ENCODE results near the gene ELP1.
"Not testable (repeated sequence)": the region's sequence is repeated elsewhere in the genome, so short reads cannot be mapped to it uniquely, and the experiment has no call there.

ELP1 gene

DNA sequence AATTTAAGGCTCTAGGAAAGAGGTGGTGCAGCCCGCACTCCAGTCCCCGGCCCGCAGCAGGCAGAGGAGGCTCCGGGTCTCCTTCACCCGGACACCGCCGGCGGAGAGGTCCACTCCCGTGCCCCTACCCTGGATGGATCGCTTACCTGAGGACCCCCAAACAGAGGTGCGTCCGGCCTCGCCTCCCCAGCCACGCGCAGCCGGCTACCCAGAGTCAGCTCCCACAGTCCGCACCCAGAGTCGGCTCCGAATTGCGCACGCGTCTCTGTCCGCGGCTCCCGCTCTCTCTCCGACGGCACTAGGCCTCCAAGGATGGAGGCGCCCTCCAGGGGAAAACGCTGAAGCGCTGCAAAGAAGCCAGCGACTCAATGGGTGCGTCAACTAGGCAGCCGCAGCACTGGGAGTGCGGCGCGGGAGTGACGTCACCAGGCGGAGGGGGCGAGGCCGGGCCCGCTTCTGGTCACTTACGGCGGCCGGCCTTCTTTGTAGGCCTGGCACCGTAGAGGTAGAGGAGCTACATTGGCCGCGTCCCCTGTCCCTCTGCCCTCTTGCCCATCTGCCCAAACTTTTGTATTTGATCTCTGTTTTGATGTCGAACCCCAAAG, at the start of gene ELP1:
Gene ELP1, minus strand, starts transcription at position 407 of the 605 bp plus-strand sequence. CDS start 2,978 bp downstream, outside the sequence.
- peak; percentile 96 for DNase-seq (ENCODE audit: low spot score)

DNA sequence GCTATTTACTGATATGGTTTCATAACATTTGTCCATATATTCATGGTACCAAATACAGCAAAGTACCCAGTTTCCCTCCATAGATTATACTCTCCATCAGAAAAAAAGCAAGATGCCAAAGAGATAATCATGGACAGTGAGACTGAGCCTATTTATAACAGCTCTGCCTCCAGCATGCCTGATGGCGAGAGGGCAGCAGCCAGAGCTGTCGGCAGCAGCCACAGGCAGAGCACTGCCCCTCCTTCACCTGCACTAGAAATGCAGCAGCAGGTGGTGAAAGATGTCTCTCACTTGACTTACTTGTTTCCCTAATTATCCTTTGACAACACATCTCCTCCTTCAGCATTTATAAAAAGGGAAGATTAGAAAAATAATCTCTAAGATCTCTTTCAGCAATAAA, 47.0 kb upstream of the ELP1 start:
- DNase-seq (ENCODE audit: low spot score): no peak

DNA sequence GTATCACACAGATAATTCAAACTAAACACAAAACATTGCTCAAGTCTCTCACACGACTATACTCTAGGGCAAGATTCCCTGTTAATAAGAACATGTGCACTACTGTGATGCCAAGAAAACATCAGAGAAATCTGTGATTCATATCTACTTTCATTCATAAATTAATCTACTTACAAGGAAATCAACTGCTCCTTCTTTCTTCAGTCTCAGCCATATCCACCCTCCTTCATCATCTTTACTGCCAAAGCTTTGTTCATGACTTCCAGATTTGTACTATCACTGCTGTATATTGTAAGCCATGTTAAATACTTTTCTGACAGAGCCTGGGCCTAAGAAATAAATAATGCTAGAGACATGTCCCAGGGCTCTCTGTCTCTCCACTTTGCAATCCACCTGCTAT, 44.3 kb upstream of the ELP1 start:
- no peak for DNase-seq (ENCODE audit: low spot score)

DNA sequence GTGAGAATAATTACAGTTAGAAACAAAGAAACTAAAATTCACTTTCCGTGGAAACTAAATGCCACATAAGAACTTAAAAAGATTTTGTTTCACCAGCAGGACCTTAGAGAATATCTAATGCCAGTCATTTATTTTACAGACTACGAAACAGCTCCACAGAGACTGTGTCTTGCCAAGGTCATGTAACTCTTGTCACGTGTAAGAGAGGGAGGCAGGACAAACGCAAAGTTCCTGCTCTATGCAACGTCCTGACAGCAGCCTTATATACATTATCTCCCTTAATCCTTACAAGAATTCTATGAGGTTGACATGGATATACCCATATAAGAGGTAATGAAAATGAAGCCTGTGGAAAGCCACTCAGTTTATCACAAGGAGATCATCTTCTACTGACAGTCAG, 40.0 kb upstream of the ELP1 start:
- no peak for DNase-seq (ENCODE audit: low spot score)

DNA sequence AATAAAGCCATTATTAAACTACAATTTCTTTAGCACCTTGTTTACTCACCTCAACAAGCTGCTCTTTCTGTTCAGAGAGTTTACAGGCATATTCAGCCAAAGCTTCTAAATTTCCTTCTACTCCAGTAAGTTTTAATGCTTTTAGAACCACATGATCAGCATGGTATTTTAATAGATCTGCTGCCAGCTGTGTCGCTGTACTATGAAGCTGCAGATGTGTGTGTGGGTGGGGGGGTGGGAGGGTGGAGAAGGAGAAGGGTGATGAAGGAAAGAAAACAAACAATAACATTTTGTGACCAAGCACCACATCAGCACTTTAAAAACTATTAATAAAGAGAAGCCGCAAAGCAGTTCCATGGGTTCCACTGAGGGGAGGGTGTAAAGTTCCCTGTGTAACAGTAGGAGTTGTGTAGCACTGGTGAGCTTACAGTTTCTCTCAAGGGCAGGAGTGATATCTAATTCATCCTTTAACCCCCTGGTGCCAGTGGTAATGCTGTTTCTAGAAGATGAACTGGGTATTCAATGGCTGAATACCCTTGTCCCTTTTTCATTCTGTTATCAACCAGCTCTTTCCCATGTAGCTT, 38.8 kb upstream of the ELP1 start:
- no peak for DNase-seq (ENCODE audit: low spot score)

DNA sequence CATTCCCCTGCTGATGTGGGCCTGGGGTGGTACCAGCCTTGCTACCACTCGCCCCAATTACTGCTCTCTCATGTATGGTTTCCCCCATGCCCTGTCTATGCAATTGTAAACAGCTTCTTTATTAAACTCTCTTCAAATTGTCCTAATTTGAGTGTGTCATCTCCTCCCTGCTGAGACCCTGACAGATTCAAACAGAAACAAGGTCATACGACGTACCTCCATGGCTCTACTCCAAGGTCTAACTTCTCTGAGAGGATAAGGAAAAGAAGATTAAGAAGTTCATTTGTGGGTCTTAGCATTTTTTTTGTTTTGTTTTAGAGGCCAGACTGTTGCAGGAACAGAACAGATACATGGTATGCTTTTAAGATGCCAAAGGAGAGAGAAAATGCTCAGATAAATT, 38.3 kb upstream of the ELP1 start:
- DNase-seq (ENCODE audit: low spot score): no peak

DNA sequence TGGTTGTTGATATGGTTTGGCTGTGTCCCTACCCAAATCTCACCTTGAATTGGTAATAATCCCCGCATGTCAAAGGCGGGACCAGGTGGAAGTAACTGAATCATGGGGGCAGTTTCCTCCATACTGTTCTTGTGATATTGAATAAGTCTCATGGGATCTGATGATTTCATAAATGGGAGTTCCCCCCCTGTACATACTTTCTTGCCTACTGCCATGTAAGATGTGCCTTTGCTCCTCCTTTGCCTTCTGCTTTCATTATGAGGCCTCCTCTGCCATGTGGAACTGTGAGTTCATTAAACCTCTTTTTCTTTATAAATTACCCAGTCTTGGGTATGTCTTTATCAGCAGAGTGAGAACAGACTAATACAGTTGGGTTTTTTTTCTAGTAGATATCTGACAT, 37.5 kb upstream of the ELP1 start:
- not testable (repeated sequence) for DNase-seq (ENCODE audit: low spot score)

GRCh38 chr9:108967916-108968315, 34.0 kb upstream of the ELP1 start:
- DNase-seq (ENCODE audit: low spot score): no peak

- DNase-seq (ENCODE audit: low spot score): peak; percentile 33
Measured at GRCh38 chr9:108963459-108964143, 29.7 kb upstream of the ELP1 start.

GRCh38 chr9:108961151-108961550, 27.2 kb upstream of the ELP1 start:
- no peak for DNase-seq (ENCODE audit: low spot score)

DNA sequence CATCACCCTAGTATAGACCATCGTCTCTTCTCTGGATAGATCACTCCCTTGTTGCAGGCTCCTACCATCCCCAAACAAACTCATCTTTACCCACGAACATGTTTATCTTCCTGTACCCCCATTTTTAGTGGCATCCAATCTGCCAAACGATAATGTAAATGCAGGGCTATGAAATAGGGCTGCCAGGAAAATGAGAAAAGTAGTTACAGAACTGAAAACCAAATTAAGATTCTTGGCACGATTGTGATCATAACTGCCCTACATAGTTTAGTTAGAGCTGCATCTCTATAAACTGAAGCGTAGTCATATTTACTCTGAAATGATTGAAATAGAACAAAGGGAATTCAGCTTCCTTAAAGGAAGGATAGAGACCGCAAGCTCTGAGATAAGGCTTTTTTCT, 26.4 kb upstream of the ELP1 start:
- no peak for DNase-seq (ENCODE audit: low spot score)

DNA sequence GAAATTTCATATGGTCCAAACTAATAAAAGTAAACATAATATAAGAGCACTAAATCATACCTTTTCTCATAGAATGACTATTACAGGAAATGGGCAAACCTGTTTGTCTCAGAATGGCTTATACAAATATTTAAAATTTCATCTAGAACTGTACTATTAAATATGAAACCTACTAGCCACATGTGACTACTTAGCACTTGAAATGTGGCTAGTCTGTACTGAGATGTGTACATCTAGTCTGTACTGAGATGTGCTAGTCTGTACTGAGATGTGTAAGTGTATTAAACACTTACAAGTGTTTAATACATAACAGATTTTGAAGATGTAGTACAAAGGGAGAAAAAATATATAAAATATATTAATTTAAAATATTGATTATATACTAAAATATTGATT, 22.7 kb upstream of the ELP1 start:
- no peak for DNase-seq (ENCODE audit: low spot score)

DNA sequence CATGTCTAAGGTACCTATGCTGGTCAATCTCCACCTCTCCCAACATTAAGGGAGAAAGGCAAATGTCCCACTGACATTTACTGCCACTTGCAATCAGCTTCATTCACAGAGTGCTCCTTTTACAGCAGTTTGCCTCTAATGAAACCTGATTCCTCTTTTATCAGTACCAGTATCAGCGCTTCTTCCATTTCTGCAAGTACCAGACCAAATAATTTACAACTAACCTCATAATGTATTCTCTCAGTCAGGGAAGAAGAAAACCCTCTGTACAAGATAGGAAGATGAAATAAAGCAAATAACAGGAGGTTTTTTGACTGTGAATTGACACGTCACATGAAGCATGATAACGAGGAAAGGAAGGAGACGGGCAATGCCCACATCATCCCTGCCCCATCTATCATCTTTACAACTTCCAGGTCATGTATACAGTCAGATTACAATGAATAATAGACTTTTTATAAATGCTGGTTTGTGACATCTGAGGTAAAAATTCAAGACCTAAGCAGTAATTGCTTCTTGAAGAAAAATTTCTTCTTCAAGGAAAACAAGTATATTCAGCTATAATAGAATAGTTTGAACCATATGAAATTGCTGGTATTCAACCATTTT, 22.2 kb upstream of the ELP1 start:
- no peak for DNase-seq (ENCODE audit: low spot score)

DNA sequence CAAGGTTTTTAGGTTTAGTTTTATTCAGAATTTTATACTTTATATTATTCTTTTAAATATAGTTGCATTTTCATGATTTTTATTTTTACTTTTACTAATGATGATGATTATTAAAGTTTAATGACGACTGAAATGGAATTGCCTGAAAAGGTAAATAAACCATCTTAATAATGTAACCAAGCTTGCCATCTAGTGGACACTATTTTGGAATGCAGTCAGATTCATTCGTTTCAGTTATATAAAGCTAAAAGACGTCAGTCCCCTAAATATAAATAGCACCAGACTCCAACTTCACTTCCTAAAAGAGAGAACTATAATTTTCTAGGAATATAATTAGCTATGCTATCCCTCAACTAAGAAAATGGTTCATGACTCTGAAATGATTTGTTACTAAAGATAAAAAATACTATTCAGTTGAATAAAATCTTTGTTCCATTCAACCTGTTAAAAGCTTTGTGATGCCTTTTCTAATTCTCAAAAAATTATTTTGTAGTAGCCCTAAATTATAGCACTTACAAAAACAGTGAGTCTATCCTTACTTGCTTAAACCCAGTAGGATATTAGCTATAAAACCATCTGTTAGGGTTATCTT, 20.2 kb upstream of the ELP1 start:
- peak; percentile 76 for DNase-seq (ENCODE audit: low spot score)

- no peak for DNase-seq (ENCODE audit: low spot score)
Measured at GRCh38 chr9:108951578-108951977, 17.7 kb upstream of the ELP1 start.

- DNase-seq (ENCODE audit: low spot score): no peak
Measured at GRCh38 chr9:108950168-108950567, 16.2 kb upstream of the ELP1 start.

DNA sequence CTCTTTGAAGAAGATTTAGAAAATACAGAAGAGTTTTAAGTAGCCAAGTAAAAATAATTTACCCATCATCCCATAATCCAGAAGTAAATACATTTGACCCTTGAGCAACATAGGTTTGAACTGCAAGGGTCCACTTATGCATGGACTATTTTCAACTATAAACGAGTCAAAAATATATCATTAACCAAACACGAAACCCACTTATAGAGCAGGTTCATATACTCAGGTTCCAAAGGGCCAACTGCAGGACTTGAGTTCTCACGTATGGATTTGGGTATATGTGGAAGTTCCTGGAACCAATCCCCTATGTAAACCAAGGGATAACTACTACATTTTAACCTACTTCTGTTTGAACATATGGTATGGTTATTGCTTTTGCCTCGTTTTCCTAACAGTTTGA, 6.1 kb upstream of the ELP1 start:
- no peak for DNase-seq (ENCODE audit: low spot score)

GRCh38 chr9:108937561-108938305, 3.8 kb upstream of the ELP1 start:
- no peak for DNase-seq (ENCODE audit: low spot score)

- DNase-seq (ENCODE audit: low spot score): peak; percentile 90
Measured at GRCh38 chr9:108934323-108934893, 484 bp upstream of the ELP1 start, which contains the start of gene ABITRAM. TSS of gene ABITRAM (plus strand) at chr9:108934400. CDS start at chr9:108934487, 87 bp downstream.

DNA sequence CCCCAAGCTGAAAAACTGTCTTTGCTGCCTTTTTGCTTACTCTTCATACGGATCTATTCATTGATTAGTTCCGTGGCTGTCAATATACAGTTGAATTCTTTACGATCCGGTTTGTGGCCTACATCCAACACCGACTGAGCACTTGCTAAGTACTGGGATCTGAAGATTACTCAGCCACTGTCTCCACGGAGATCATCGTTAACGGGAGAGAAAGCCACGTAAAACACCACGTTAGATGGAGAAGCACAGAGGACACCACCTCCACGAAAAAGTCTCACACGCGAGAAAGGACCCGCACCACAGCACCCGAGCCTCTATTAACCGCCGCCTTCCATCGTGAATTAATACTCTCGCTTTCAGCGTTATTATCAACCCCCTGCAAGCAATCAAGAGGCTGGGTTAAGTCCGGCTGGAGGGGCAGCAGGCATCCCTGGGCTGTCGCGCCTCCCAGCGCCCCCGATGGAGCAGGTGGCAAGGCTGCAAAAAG, 650 bp downstream of the ELP1 start:
- peak; percentile 37 for DNase-seq (ENCODE audit: low spot score)

DNA sequence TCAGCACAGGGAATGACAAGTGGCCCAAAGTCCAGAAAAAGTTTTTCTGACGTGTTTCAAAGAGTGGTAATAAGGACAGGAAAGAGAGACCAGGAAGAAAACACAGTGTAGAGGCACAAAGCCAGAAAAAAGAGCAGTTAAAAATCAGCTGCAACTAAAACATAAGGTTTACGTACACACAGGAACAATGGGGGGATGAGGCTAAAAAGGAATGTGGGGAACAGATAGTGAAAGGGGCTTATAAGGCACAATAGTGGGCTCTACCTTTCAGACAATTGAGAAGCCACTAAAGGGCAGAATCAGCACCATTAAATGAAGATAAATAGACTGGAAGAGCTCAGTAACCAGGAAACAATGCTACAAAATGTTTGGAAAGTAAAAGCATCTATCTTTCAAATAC, 5.5 kb downstream of the ELP1 start:
- DNase-seq (ENCODE audit: low spot score): no peak
